Measurements from ENCODE around the gene KIAA0040.

Gene KIAA0040

GRCh38 chr1:175209493-175209921, 16.9 kb upstream of the KIAA0040 start:
- H3K9me3 ChIP-seq (ENCODE audit: severe bottlenecking) = no peaks in the 10 kb centered on the region
- DNase-seq (ENCODE audit: low spot score) (no peak), ATAC-seq (ENCODE audit: low read depth) (no peak)
- no peaks in the 10 kb centered on the region for H3K36me3 ChIP-seq (ENCODE audit: low read depth)
- no peak overlapping the region for H3K27ac ChIP-seq (ENCODE audit: poor library complexity, severe bottlenecking)
- H3K27me3 ChIP-seq (ENCODE audit: insufficient read depth, poor library complexity, severe bottlenecking) = no peaks in the 10 kb centered on the region
- TF ChIP-seq CTCF (IDR thresholded peaks at IDR 0.05; ENCODE audit: poor library complexity, severe bottlenecking) = no peak
- peaks cover 12% of the 10 kb centered on the region for H3K4me1 ChIP-seq (ENCODE audit: insufficient read depth, poor library complexity, severe bottlenecking)
- no peak overlapping the region for H3K4me3 ChIP-seq (ENCODE audit: severe bottlenecking)

- Histone ChIP-seq H3K4me3 (ENCODE audit: severe bottlenecking) (no peak overlapping the region), H3K27ac (ENCODE audit: poor library complexity, severe bottlenecking) (no peak overlapping the region), H3K4me1 (ENCODE audit: insufficient read depth, poor library complexity, severe bottlenecking) (peaks cover 12% of the 10 kb centered on the region), H3K27me3 (ENCODE audit: insufficient read depth, poor library complexity, severe bottlenecking) (no peaks in the 10 kb centered on the region), H3K36me3 (ENCODE audit: low read depth) (no peaks in the 10 kb centered on the region), H3K9me3 (ENCODE audit: severe bottlenecking) (no peaks in the 10 kb centered on the region)
- ATAC-seq (ENCODE audit: low read depth) = no peak
- DNase-seq (ENCODE audit: low spot score) = no peak
- no peak for TF ChIP-seq CTCF (IDR thresholded peaks at IDR 0.05; ENCODE audit: poor library complexity, severe bottlenecking)
Observed at GRCh38 chr1:175208773-175209492, 16.4 kb upstream of the KIAA0040 start.

GRCh38 chr1:175207971-175208370, 15.4 kb upstream of the KIAA0040 start:
- no peak overlapping the region for H3K4me3 ChIP-seq (ENCODE audit: severe bottlenecking)
- peaks cover 12% of the 10 kb centered on the region for H3K4me1 ChIP-seq (ENCODE audit: insufficient read depth, poor library complexity, severe bottlenecking)
- ATAC-seq (ENCODE audit: low read depth) (no peak), DNase-seq (ENCODE audit: low spot score) (no peak)
- TF ChIP-seq CTCF (IDR thresholded peaks at IDR 0.05; ENCODE audit: poor library complexity, severe bottlenecking) = no peak
- no peak overlapping the region for H3K27ac ChIP-seq (ENCODE audit: poor library complexity, severe bottlenecking)
- H3K36me3 ChIP-seq (ENCODE audit: low read depth) = no peaks in the 10 kb centered on the region
- H3K9me3 ChIP-seq (ENCODE audit: severe bottlenecking) = no peaks in the 10 kb centered on the region
- H3K27me3 ChIP-seq (ENCODE audit: insufficient read depth, poor library complexity, severe bottlenecking) = no peaks in the 10 kb centered on the region

DNA sequence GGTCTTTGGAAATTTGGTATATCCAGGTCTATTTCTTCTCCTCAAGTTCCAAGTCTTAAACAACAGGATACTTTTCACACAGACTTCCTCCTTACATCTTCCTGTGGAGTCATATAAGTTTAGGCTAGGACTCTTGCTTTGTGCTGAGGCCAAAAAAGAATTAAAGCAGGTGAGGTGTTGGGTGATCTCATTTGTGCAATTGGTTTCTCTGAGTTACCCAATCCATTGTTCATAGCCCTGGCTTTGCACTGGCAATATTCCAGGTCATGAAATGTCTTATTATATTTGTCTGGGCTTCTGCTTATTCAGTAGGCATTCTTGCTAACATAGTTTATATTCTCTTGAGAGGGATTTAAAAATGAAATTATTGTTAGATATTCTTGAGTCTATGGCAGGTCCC, 14.1 kb upstream of the KIAA0040 start:
- Histone ChIP-seq H3K27ac (ENCODE audit: poor library complexity, severe bottlenecking) (peak overlapping the region; percentile 26), H3K4me3 (ENCODE audit: severe bottlenecking) (no peak overlapping the region), H3K27me3 (ENCODE audit: insufficient read depth, poor library complexity, severe bottlenecking) (no peaks in the 10 kb centered on the region), H3K4me1 (ENCODE audit: insufficient read depth, poor library complexity, severe bottlenecking) (peaks cover 12% of the 10 kb centered on the region), H3K9me3 (ENCODE audit: severe bottlenecking) (no peaks in the 10 kb centered on the region), H3K36me3 (ENCODE audit: low read depth) (no peaks in the 10 kb centered on the region)
- ATAC-seq (ENCODE audit: low read depth) (peak; percentile 94), DNase-seq (ENCODE audit: low spot score) (no peak)
- TF ChIP-seq CTCF (IDR thresholded peaks at IDR 0.05; ENCODE audit: poor library complexity, severe bottlenecking) = no peak

GRCh38 chr1:175204330-175204729, 11.8 kb upstream of the KIAA0040 start:
- no peak for TF ChIP-seq CTCF (IDR thresholded peaks at IDR 0.05; ENCODE audit: poor library complexity, severe bottlenecking)
- Histone ChIP-seq H3K27ac (ENCODE audit: poor library complexity, severe bottlenecking) (no peak overlapping the region), H3K9me3 (ENCODE audit: severe bottlenecking) (no peaks in the 10 kb centered on the region), H3K4me3 (ENCODE audit: severe bottlenecking) (no peak overlapping the region), H3K4me1 (ENCODE audit: insufficient read depth, poor library complexity, severe bottlenecking) (peaks cover 12% of the 10 kb centered on the region), H3K36me3 (ENCODE audit: low read depth) (no peaks in the 10 kb centered on the region), H3K27me3 (ENCODE audit: insufficient read depth, poor library complexity, severe bottlenecking) (no peaks in the 10 kb centered on the region)
- no peak for DNase-seq (ENCODE audit: low spot score)
- no peak for ATAC-seq (ENCODE audit: low read depth)
